CD14-positive monocyte (primary cell): ENCODE measurements around the gene UNC13B. TPM values are rescaled to one million over a fixed set of nuclear protein-coding genes. Genes with fewer than 3 reads are reported as not detected.

Experiments
- DNase-seq, 3 donors: peaks; one replicate each; pipeline ENCODE4 v3.0.0-alpha.2; 2011 to 2022
- H2AFZ ChIP-seq: 2 replicates; pipeline ENCODE4 v1.6.0; 2012; ENCODE audit warnings: mild to moderate bottlenecking, low read depth, low read length, inconsistent platforms; ENCODE audit not compliant: insufficient read depth, poor library complexity, severe bottlenecking
- H3K27ac ChIP-seq, 2 donors: 1 replicate in 1 of 2; 2 replicates in 1 of 2; pipeline ENCODE4 v1.5.1; 2012 to 2013; ENCODE audit warnings: low read length in 2 of 2, control low read depth in 1 of 2, inconsistent platforms in 1 of 2, low read depth in 1 of 2, mild to moderate bottlenecking in 1 of 2
- H3K27me3 ChIP-seq, 2 donors: one replicate each; pipeline versions ENCODE4 v1.6.0 to v1.6.1; 2011 to 2013; ENCODE audit warnings: low read length in 2 of 2; ENCODE audit not compliant: control insufficient read depth in 2 of 2, insufficient read depth in 2 of 2
- H3K36me3 ChIP-seq, 2 donors: replicated peaks in 1 of 2; 1 replicate in 1 of 2; 2 replicates in 1 of 2; pipeline versions ENCODE4 v1.5.1 to v1.6.1; 2012 to 2013; ENCODE audit warnings: low read length in 2 of 2, control low read depth in 1 of 2, inconsistent platforms in 1 of 2, mild to moderate bottlenecking in 1 of 2; ENCODE audit not compliant: insufficient read depth in 2 of 2, control insufficient read depth in 1 of 2
- H3K4me1 ChIP-seq, 2 donors: 1 replicate in 1 of 2; 2 replicates in 1 of 2; pipeline versions ENCODE4 v1.5.1 to v1.6.1; 2012 to 2013; ENCODE audit warnings: low read length in 2 of 2, control low read depth in 1 of 2, inconsistent platforms in 1 of 2, mild to moderate bottlenecking in 1 of 2, moderate library complexity in 1 of 2; ENCODE audit not compliant: insufficient read depth in 2 of 2, control insufficient read depth in 1 of 2
- H3K4me2 ChIP-seq: replicated peaks from 2 replicates; pipeline ENCODE3; 2012; ENCODE audit warnings: low read length, moderate library complexity, mild to moderate bottlenecking; ENCODE audit not compliant: poor library complexity, severe bottlenecking; ENCODE audit errors: extremely low read depth
- H3K4me3 ChIP-seq, 3 experiments: fragments of 200-600 bp in 1 of 3; sonication (generic) in 1 of 3; replicated peaks in 1 of 3; 1 replicate in 2 of 3; 2 replicates in 1 of 3; pipeline ENCODE4 v1.5.1; 2011 to 2013; ENCODE audit warnings: low read length in 3 of 3, mild to moderate bottlenecking in 3 of 3, control low read depth in 2 of 3, low read depth in 2 of 3, inconsistent platforms in 1 of 3, moderate library complexity in 1 of 3
- H3K79me2 ChIP-seq: 2 replicates; pipeline ENCODE4 v1.6.0; 2012; ENCODE audit warnings: mild to moderate bottlenecking, control low read depth, inconsistent platforms, low read length, moderate library complexity; ENCODE audit not compliant: insufficient read depth
- H3K9ac ChIP-seq: 2 replicates; pipeline ENCODE4 v1.6.0; 2017; ENCODE audit warnings: low read length, mild to moderate bottlenecking; ENCODE audit not compliant: insufficient read depth, poor library complexity, severe bottlenecking
- H3K9me3 ChIP-seq, 2 donors: replicated peaks in 1 of 2; 1 replicate in 1 of 2; 2 replicates in 1 of 2; pipeline versions ENCODE4 v1.5.1 to v1.6.1; 2012 to 2013; ENCODE audit warnings: low read length in 2 of 2, control low read depth in 1 of 2; ENCODE audit not compliant: control insufficient read depth in 1 of 2, insufficient read depth in 1 of 2
- H4K20me1 ChIP-seq: 2 replicates; pipeline ENCODE4 v1.6.0; 2012; ENCODE audit warnings: mild to moderate bottlenecking, low read length, control low read depth, moderate library complexity; ENCODE audit not compliant: insufficient read depth
- H3K27ac Mint-ChIP-seq, 7 donors: one replicate each; pipeline ENCODE4 v1.8.0; 2020; ENCODE audit warnings: mild to moderate bottlenecking in 7 of 7, mixed read lengths in 7 of 7, moderate library complexity in 6 of 7, inconsistent platforms in 2 of 7
- H3K27me3 Mint-ChIP-seq, 3 donors: one replicate each; pipeline ENCODE4 v1.8.0; 2021 to 2022; ENCODE audit warnings: low read depth in 3 of 3, mild to moderate bottlenecking in 3 of 3, mixed read lengths in 3 of 3, moderate library complexity in 3 of 3, inconsistent platforms in 1 of 3
- H3K36me3 Mint-ChIP-seq, 2 donors: one replicate each; pipeline ENCODE4 v1.8.0; 2020; ENCODE audit warnings: mixed read lengths in 2 of 2, inconsistent platforms in 1 of 2, mild to moderate bottlenecking in 1 of 2
- H3K4me1 Mint-ChIP-seq: one replicate; pipeline ENCODE4 v1.8.0; 2020; ENCODE audit warnings: mild to moderate bottlenecking, mixed read lengths
- H3K4me3 Mint-ChIP-seq, 2 donors: one replicate each; pipeline ENCODE4 v1.8.0; 2020; ENCODE audit warnings: mild to moderate bottlenecking in 2 of 2, mixed read lengths in 2 of 2, moderate library complexity in 1 of 2
- H3K9me3 Mint-ChIP-seq, 7 donors: one replicate each; pipeline ENCODE4 v1.8.0; 2020 to 2022; ENCODE audit warnings: mixed read lengths in 7 of 7, mild to moderate bottlenecking in 6 of 7, moderate library complexity in 6 of 7, inconsistent platforms in 2 of 7
- WGBS: methylation state at CpG from one replicate; pipeline ENCODE4 v1.1.5; 2013; ENCODE audit warnings: missing lambda C conversion rate; ENCODE audit not compliant: insufficient coverage; 5-methylcytosine and 5-hydroxymethylcytosine counted together
- intact Hi-C, 2 donors: fragments of 100-400 bp; cut with micrococcal nuclease; formaldehyde crosslinking; loops; one replicate each; pipeline versions ENCODE4 v1.15.0 to v1.15.1; 2023
- polyA plus RNA-seq, 3 donors: library from polyadenylated mRNA; depleted of rRNA in 1 of 3; unstranded in 2 of 3; stranded (reverse) in 1 of 3; fragments of 300-500 nt in 2 of 3; fragments of >200 nt in 1 of 3; fragmentation: Illumina TruSeq in 2 of 3; gene quantifications; 1 replicate in 2 of 3; 2 replicates in 1 of 3; pipeline ENCODE4 v1.2.3, GENCODE V29; 2012 to 2021
- TF ChIP-seq, protein P1 (sequence below): fragments of 200-600 bp; IDR thresholded peaks from one replicate; pipeline ENCODE4 v1.8.0; 2022; ENCODE audit warnings: antibody characterized with exemption, mild to moderate bottlenecking

UNC13B gene
- polyA plus RNA-seq, 3 donors: 0.41 to 0.81 (median 0.66) TPM

DNA sequence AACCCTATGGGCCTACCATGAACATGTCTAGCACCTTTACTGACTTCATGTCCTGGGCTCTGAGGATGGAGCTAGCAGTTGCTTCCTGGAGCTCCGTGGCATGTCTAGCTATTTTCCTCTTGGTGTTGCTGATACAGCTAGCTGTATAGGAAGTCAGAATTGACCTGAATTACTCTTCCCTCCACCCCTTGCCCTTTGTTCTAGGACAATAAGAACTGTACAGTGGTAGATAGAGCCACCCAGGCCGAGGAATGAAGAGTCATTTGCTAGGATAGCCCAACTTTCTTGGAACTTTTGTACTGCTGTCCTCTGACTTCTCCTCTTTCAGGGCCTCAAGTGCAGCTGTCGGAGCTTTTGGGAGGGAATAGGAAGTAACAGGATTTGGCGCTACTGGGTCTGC, 218.2 kb downstream of the UNC13B start:
- peaks cover 0 to 5% (median 0%) of the 10 kb centered on the region in 7 donors for H3K9me3 Mint-ChIP-seq
- Histone ChIP-seq H3K79me2 (no peaks in the 10 kb centered on the region), H3K4me2 (no peak overlapping the region), H2AFZ (no peak overlapping the region), H3K4me1 (no peaks in the 10 kb centered on the region), H3K4me3 (no peak overlapping the region), H3K27me3 (no peaks in the 10 kb centered on the region), H3K9me3 (no peaks in the 10 kb centered on the region), H3K36me3 (no peaks in the 10 kb centered on the region), H3K27ac (no peak overlapping the region), H4K20me1 (no peaks in the 10 kb centered on the region), H3K9ac (no peak overlapping the region)
- no peak overlapping the region for H3K27ac Mint-ChIP-seq
- intact Hi-C loops: no loop called here
- H3K4me3 Mint-ChIP-seq: no peak overlapping the region
- no peaks in the 10 kb centered on the region for H3K4me1 Mint-ChIP-seq
- no peaks in the 10 kb centered on the region for H3K27me3 Mint-ChIP-seq
- TF ChIP-seq, protein P1, sequence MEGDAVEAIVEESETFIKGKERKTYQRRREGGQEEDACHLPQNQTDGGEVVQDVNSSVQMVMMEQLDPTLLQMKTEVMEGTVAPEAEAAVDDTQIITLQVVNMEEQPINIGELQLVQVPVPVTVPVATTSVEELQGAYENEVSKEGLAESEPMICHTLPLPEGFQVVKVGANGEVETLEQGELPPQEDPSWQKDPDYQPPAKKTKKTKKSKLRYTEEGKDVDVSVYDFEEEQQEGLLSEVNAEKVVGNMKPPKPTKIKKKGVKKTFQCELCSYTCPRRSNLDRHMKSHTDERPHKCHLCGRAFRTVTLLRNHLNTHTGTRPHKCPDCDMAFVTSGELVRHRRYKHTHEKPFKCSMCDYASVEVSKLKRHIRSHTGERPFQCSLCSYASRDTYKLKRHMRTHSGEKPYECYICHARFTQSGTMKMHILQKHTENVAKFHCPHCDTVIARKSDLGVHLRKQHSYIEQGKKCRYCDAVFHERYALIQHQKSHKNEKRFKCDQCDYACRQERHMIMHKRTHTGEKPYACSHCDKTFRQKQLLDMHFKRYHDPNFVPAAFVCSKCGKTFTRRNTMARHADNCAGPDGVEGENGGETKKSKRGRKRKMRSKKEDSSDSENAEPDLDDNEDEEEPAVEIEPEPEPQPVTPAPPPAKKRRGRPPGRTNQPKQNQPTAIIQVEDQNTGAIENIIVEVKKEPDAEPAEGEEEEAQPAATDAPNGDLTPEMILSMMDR: no peak
- 94% methylated on average over 2 of the region's 4 CpGs for WGBS
- no peaks in the 10 kb centered on the region for H3K36me3 Mint-ChIP-seq
- DNase-seq: no peak

DNA sequence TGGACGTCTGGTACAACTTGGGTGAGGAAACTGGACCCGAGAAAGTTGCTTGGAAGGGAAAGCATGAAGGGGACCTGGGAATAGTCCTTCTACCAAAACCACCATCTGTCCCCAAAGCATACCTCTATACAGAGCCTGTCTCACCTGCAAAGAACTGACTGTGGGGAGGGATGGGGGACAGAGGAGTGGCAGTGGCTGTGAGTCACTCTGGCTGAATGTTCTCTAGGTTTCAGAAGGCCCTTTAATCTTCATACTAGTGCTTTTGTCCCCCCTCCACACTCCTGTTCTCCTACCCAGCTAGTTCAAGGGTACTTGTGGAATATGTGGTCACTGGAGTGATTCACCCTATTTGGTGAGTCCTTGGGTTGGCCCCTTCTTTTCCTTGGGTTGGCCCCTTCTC, 218.8 kb downstream of the UNC13B start:
- DNase-seq: no peak
- WGBS: no CpG with 5 or more reads among the region's 2 CpGs
- Histone ChIP-seq H3K79me2 (no peaks in the 10 kb centered on the region), H4K20me1 (no peaks in the 10 kb centered on the region), H3K4me3 (no peak overlapping the region), H3K27ac (no peak overlapping the region), H3K36me3 (no peaks in the 10 kb centered on the region), H3K9me3 (no peaks in the 10 kb centered on the region), H3K27me3 (no peaks in the 10 kb centered on the region), H3K4me1 (no peaks in the 10 kb centered on the region), H2AFZ (no peak overlapping the region), H3K9ac (no peak overlapping the region), H3K4me2 (no peak overlapping the region)
- no peak overlapping the region for H3K4me3 Mint-ChIP-seq
- TF ChIP-seq, protein P1: no peak
- no peaks in the 10 kb centered on the region for H3K4me1 Mint-ChIP-seq
- H3K9me3 Mint-ChIP-seq: peaks cover 0 to 5% (median 0%) of the 10 kb centered on the region in 7 donors
- H3K36me3 Mint-ChIP-seq: no peaks in the 10 kb centered on the region
- intact Hi-C loops: no loop called here
- H3K27me3 Mint-ChIP-seq: no peaks in the 10 kb centered on the region
- H3K27ac Mint-ChIP-seq: no peak overlapping the region
